Prostate gland (tissue), 2 donors: ENCODE results near the gene RABGAP1L.

Source experiments
- CTCF ChIP-seq, 4 experiments: fragments of 200-600 bp in 2 of 4; fragments of 450-650 bp in 2 of 4; sonication (generic) in 2 of 4; IDR thresholded peaks; 1 replicate in 3 of 4; 2 replicates in 1 of 4; pipeline ENCODE4 v1.5.1; 2016 to 2019; ENCODE audit warnings: antibody characterized with exemption in 4 of 4, mild to moderate bottlenecking in 2 of 4, moderate library complexity in 2 of 4
- POLR2A ChIP-seq: fragments of 450-650 bp; IDR thresholded peaks from one replicate; pipeline ENCODE4 v1.6.1; 2016; ENCODE audit warnings: antibody characterized with exemption, mild to moderate bottlenecking
- POLR2AphosphoS5 ChIP-seq: sonication (generic); formaldehyde crosslinking; IDR thresholded peaks from one replicate; pipeline ENCODE4 v1.6.1; 2017; ENCODE audit warnings: antibody characterized with exemption

- TF ChIP-seq CTCF (IDR thresholded peaks at IDR 0.05) (no peak), POLR2A (no peak), POLR2AphosphoS5 (no peak)
Observed at GRCh38 chr1:174469052-174469451, 309.7 kb downstream of the RABGAP1L start.
